ENCODE data around the gene KLHL8.
"Not testable (repeated sequence)": the region's sequence is repeated elsewhere in the genome, so short reads cannot be mapped to it uniquely, and the experiment has no call there.

KLHL8 gene

DNA sequence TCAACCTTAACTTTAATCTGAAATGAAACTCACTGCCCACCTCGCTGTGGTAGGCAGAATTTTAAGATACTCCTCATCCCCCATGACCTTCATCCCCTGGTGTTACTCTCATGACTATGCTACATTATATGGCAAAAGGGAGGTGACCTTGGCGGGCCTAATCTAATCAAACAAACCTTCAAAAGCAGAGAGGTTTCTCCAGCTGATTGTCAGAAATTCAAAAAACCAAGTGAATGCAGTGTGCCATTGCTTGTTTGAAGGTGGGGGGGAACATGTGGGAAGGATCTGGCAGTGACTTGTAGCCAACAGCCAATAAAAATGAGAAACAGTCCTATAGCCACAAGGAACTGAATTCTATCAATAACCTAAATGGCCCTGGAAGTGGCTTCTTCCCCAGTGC lies 48.5 kb downstream of the KLHL8 start:
- DNase-seq = no peak

DNA sequence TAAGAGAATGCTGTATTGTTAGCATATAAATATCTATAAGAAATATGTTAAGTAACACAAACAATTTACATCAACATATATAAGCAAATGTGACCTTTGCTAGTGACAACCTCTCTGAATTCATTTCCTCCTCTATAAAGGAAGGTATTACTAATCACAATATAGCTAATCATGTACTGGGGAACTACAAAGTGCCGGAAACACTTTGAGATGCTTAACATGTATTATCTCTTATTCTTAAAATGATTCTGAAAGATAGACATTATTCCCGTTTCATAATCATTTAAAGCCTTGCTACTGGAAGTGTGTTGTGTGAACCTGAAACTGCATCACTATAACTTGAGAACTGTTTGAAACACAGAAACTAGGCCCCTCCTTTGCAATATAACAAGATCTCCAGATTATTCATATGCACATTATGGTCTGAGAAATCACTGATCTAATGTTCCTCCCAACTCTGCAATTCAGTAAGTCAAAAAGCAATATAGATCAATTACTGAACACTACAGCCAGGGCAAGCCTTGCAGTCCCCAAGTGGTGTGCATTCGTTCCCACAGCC lies 54.0 kb downstream of the KLHL8 start:
- DNase-seq = no peak

DNA sequence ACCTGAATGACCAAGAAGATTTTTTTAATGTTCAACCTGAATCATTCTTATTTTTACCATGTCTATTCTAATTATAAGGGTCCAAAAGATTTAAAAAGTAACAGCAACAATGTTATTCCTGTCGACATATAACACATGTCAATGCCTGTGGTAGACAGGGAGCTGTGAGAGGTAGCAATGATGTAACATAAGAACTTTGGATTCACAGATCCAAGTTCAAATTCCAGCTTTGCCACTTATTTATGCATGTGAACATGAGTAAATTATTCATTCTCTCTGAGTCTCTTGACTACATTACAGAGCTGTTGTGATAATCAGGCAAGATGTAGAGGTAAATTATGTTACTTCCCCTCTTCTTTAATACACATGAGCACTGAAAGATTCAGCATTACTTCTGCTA lies 54.5 kb downstream of the KLHL8 start:
- DNase-seq = no peak

DNA sequence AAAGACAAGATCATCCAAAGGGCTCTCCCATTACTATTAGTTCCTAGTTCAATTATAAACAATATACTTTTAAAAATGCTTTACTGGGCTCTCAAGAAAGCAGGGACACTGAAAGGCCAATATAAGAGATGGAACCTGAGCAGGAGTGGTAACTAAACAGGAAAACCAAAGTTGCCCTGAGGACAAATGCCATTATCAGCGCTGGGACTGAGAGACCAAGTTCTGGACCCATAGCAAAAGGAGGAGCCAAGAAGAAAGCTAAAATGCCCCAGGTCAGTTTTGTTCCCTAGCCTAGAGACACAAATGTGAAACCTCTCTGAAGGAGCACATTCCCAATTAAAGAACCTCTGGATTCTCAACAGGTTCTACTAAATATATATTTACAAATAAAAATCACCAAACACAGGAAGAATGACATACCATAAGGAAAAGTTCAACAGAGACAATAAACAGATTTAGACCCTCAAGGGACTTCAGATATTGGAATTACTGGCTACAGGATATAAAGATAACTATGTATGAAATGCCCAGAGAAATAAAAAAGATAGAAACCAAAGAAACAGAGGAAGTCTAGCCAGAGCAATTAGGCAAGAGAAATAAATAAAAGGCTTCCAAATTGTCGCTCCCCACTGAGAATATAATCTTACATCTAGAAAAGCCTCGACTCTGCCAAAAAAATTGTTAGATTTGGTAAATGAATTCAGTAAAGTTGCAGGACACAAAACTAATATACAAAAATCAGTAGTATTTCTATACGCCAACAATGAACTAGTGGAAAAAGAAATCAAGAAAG lies 67.1 kb downstream of the KLHL8 start:
- no peak for DNase-seq

DNA sequence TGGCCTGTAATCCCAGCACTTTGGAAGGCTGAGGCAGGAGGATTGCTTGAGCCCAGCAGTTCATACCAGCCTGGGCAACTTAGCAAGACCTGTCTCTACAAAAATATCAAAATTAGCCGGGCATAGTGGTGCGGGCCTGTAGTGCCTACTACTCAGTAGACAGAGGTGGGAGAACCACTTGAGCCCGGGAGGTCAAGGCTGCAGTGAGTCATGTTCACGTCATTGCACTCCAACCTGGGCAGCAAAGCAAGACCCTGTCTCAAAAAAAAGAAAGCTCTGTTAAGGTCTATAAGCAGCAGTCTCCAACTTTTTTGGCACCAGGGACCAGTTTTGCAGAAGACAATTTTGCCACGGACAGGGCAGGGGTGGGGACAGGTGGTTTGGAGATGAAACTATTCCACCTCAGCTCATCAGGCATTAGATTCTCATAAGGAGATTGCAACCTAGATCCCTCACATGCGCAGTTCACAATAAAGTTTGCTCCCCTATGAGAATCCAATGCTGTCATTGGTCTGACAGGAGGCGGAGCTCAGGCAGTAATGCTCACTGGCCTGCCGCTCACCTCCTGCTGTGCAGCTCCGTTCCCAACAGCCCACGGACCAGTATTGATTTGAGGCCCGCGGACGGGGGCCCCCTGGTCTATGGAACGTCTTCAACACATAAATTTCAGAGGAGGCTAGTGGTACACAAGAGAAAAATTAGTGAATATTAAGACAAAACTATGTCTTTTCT lies 67.9 kb downstream of the KLHL8 start:
- DNase-seq = no peak

DNA sequence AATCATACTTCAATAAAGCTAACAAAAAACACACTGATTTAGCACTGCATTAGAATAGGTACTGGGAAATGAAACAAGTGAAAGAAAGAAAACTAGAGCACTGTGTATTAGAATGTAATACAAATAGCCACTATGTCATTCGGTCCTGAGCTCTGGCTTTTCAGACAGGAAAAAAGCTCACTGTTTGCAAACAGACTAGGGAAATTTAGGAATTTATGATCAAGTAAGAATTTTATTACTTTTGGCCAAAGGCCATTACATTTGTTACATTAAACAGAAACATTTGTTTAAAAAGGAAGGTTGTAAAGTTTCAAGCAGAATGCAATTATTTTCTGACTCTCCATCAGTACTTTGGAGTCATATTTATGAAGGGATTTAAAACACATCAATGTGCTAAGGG lies 68.7 kb downstream of the KLHL8 start:
- no peak for DNase-seq

DNA sequence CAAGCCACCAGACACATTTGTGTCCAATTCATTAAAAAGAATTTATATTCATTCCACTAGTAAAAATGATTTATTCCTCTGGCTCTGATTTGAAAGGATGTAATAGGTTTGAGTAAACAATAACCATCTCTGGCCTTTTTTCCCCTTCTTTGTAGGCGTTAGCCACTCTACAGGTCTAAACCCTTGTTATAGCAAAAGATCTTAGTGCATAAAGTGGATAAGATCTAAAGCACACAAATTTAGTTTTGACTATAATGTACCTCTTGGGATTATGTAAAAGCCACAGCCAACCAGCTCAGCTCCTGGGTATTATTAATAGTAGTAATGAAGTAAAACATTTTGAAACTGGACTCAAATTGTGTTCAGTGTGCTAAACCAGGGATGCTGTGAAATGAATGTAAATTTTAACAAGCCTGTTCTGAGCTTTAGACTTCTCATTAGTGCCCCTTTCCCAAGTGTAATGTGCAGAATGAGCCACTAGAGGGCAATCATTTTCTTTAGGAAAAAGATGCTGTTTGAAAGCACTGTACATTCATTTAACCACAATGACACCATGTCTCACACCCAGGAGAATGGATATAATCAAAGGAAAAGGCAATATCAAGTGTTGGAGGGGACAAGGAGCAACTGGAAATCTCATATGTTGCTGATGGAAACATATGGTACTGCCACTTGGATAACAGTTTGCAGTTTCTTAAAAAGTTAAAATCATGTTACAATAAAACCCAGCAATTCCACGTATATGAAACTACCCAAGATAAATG lies 69.7 kb downstream of the KLHL8 start:
- DNase-seq = no peak

DNA sequence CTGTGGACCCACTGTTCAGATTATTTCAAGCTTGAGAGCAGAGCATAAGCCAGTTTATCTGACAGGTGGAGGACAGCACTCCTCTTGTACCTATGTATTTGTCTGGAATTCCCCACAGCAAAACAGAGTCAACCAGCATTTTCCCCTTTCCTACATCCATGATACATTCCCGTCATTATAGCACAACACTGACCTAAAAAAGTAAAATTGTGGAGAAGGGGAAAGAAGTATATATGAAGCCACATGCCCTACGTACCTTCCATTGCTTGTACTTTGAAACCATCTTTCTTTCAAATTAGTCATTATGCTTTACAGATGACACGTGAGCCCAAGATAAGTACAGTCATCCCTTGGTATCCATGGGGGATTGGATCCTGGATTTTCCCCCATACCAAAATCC lies 73.3 kb downstream of the KLHL8 start:
- no peak for DNase-seq

DNA sequence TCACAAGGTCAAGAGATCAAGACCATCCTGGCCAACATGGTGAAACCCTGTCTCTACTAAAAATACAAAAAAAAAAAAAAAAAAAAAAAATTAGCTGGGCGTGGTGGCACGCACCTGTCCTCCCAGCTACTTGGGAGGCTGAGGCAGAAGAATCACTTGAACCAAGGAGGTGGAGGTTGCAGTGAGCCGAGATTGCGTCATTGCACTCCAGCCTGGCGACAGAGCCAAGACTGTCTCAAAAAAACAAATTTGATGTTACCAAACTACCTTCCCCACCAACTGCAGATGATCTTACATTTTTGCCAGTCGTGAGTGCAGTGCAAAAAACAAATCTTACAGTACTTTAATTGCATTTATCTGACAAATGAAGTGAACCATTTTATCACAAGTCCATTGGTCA lies 74.5 kb downstream of the KLHL8 start:
- not testable (repeated sequence) for DNase-seq

DNA sequence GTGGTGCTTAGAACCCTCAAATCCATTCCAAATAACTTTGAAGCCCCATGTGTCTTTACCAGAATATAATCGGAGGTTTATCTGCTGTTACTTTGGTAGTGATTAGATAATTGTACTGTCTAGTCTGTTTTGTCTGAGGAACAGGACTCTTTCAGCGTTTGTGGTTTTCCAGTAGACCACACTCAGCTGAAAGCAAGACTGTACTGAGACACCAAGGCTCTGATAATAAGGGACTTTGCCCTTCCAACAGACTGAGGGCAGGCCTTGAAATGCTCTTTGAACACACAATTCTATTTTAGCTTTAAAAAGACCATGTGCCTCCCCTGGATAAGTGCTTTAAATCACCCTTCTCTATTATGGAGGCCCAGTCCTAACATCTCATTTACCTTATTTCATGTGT lies 76.1 kb downstream of the KLHL8 start:
- DNase-seq = no peak

DNA sequence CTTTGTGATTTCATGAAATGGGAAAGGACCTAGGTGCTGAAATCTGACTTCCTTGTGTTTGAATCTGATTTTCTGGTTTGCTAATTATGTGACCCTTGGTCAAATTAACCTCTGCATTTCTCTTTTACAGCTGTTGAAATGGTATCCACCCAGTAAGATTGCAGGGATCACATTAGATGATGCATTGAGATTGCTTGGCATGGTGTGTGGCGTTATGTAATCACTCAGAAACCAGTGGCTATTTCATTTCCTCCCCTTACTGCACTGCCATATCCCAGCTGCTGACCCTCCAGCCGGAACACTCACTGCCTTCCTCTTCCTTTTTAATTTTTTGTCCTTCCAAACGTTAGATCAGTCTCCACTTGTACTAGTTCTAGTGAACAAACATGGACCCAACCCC lies 79.0 kb downstream of the KLHL8 start:
- no peak for DNase-seq

DNA sequence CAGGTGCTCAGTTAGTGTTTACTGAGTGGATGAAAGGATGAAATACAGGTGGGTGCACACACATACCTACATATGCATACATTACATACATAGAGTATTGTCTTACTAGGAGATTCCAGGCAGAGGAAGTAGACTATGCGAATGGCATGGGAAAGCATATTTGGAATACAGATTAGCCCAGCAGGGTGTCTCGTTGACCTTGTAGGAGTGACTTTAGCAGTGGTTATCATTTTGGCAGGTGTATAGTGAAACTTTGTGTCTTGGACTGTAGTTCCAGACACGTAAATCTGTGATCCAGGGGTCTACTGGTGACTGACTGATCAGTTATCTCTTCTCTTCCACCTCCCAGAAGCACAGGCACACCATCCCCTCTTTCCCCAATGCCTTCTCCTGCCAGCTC lies 86.3 kb downstream of the KLHL8 start:
- DNase-seq = no peak

DNA sequence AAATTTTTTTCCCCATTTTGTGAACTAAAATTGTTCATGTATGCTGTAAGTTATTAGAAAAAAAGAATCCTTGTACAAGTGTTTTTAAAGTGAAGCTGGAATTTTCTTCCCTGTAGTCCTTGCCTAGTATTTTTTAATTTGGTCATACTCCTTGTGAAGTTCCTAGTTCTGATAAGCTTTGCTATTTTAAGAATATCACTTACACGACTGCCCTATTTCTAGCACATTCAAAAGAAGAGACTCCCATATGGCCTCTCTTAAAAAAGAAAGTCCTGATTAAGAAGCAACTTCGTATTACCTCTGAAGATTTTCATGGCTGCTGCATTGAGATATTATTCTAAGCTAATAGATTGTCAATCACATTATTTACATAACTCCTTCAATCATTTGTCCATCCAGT lies 87.2 kb downstream of the KLHL8 start:
- DNase-seq = no peak

DNA sequence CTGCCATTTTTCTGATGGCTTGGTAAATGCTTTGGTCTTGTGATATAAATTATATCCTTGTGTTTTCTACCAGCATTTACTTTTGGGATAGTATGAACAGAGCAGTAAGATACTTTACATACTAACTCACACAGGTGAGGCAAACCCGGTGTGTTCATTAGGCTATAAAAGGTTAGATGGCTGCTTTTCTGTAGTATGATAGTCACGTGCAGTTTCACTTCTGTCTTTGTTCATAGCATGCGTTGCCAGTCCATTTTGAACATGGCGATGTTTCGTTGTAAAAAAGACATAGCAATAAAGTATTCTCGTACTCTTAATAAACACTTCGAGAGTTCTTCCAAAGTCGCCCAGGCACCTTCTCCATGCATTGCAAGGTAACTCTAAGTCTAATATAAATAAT lies 88.4 kb downstream of the KLHL8 start:
- no peak for DNase-seq

DNA sequence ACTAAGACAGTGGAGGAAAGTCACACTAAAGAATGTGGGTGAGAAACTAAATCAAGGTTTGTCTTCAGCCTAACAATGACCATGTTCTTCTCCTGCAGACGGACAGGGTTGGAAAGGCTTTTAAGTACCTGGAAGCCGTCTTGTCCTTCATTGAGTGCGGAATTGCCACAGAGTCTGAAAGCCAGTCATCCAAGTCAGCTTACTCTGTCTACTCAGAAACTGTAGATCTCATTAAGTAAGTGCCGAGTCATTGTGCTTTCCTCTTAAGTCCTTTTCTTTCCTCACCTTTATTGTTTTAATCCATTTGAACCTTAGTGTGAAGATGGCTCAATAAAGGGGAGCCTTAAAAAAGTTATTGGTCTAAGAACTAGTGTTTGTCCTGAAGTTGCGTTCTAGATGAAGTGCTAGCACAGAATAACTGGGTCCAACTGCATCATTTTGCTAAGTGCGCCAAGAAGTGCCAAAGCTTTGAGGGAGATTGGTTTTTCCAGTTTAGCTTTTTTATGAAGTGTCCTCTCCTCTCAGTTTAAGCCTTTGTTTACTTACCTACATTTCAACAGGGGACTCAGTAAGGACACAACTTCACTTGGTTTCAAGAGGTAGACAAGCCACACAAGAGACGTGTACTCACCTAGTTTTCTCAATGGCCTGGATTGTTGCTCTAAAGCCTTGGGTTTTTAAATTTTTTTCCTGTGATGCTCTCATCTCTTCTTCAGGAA lies 89.3 kb downstream of the KLHL8 start:
- DNase-seq = no peak

DNA sequence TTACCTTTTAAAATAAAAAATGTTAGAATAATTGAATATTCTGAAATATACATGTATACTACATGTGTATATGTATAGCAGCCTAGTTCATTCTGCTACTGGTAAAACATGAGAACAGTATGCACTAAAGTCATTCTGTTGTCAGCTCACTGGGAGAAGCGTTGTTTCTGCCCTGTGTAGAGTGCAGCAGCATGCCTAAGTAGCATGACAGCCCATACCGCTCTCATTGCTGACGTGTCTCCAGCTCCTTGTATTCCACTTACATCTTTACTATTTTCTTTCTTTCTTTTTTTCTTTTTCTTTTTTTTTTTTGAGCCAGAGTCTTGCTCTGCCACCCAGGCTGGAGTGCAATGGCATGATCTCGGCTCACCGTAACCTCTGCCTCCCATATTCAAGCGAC lies 90.7 kb downstream of the KLHL8 start:
- no peak for DNase-seq

DNA sequence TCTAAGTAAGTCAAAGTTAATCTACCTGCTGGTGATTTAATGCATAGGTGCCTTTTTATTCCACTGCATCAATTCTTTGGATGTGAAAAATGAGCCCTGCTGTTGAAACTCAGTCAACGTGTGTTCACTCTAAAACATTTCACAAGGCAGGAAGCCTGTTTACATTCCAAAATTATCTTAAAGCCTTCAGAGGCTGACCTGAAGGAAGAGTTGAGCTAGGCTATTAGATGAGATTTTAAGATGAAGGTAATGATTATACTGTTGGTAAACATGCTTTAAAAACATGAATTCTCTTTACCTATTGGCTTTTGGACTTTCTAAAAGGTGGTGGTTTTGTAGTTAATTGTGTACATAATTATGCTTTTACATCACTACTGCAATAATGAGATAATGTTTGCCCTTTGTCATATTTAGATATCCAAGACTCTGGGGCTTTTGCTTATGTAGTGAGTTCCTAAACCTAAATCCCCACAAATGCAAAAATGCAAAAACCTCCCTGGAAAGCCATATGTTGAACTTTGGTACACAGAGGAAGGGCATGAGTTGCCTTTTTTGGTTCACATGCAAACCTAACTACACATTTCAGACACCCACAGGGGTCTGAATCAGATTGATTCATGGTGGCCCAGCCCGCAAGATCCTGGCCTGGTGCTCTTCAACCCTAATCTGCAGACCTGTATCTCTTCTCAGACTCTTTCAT lies 92.3 kb downstream of the KLHL8 start:
- no peak for DNase-seq

DNA sequence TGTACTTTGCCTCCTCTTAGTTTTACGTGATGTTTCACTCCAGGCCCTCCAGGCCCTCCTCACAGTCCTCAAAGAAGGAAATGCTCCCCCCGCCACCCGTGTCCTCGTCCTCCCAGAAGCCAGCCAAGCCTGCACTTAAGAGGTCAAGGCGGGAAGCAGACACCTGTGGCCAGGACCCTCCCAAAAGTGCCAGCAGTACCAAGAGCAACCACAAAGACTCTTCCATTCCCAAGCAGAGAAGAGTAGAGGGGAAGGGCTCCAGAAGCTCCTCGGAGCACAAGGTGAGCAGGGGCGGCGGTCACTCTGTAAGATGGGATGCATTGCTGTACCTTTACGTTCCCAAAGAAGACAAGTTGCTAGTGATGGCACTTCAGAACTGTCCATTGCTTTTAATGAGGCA lies 94.4 kb downstream of the KLHL8 start:
- no peak for DNase-seq

DNA sequence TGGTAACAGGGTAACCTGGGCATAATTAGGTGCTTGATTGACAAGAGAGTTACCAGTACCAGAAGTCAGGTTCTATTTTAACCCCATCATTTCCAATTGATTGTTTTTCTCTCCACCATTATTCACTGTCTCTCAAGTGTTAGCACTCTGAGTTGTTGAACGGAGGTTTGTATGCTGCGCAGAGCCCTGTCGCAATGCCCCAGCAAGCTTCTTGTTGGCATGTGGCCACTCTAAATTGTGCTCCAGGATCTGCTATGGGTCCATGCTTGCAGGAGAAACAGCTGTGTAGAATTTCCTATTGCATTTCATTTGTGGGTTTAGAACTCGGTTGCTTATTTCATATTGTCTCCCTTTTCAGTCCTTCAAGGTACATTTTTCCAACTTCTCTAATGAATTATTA lies 98.2 kb downstream of the KLHL8 start:
- no peak for DNase-seq

DNA sequence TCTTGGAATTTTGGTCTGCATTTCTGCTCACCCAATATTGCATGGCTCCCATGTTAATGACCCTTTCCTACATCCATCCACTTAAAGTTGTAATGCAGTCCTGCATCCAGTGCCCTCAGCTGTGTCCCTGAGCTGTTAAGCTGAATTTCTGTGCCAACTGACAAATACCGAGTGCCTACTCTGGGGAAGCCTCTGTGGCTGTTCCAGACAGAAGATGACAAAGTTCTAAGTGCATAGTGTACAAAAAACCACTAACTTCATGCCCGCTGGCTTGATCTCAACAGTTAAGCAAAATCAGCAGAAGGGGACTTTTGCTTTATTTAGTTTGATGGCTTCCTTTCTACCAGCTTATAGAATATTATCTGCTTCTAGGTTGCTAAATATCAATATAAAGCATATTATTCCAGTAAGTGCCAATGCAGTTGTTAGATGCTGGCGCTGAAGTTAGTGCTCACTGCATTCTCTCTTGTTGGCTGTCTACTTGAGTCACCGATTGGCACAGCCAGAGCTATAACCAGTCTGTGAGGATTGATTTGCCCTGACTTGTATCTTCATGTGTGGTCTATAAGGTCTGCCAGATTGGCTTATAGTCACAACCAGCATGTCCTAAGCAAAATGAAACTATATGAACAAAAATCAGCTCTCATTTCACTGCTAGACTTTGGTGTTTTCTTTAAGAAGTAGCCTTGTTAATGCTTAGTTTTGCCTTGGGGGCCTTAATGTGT lies 98.9 kb downstream of the KLHL8 start:
- no peak for DNase-seq

DNA sequence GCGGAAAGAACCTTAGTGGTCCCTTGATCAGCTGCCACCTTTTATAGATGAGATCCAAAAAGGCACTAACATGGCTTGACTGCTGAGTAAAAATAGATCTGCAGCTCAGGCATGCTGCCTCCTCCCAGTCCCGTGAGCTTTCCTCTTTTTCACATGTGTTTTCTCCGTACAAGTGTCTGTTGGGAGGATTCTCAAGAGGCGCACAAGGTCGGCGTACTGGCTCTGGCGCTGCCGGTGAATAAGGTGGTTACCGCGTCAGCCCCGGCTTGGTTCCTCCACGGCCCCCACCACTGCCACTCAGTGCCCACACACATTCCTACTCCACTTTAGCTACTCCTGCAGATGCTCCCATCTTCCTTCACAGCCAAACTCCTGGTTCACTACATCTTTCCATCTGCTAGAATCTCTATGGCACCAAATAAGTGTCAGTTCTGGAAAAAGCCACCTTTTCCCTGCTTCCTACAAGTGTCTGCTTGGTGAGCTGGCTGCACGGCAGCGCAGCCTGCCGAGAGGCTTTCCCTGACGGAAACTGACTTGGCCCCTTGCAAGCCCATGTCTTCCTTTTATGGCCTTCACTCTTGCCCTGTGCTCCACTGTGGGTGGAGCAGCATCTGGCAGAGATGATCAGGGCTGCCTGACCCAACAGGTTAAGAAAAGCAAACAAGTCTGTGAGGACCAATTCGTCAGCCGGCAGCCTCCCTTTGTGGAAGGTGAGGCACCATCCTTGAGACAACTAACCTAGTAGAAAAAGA lies 99.8 kb downstream of the KLHL8 start:
- DNase-seq = no peak
